Measurements from ENCODE around the gene MYO1E. TPM values are rescaled to one million over a fixed set of nuclear protein-coding genes. Genes with fewer than 3 reads are reported as not detected.

Gene MYO1E
- total and polyA plus RNA-seq, 2 donors from 2014 or later = 41.9 to 198 TPM

- Histone ChIP-seq H3K27ac (ENCODE audit: low read depth in 2 of 2, low read length in 2 of 2) (no peak overlapping the region), H3K9me3 (ENCODE audit: control insufficient read depth in 2 of 3, insufficient read depth in 1 of 3, low read length in 3 of 3) (no peaks in the 10 kb centered on the region), H3K9ac (ENCODE audit: low read length in 3 of 3) (no peak overlapping the region), H3K4me1 (ENCODE audit: control insufficient read depth in 2 of 3, insufficient read depth in 2 of 3, low read depth in 1 of 3, low read length in 3 of 3) (no peaks in the 10 kb centered on the region), H3K36me3 (ENCODE audit: control insufficient read depth in 2 of 3, insufficient read depth in 3 of 3, low read length in 3 of 3) (peaks cover 0 to 3% (median 0%) of the 10 kb centered on the region in 3 donors), H3K4me3 (ENCODE audit: low read length in 3 of 3) (no peak overlapping the region), H3K27me3 (ENCODE audit: control insufficient read depth, insufficient read depth, low read length) (no peaks in the 10 kb centered on the region)
- no peak for DNase-seq
- intact Hi-C loops (cut with DNase I) = no loop called here
- no peak for TF ChIP-seq CTCF (IDR thresholded peaks at IDR 0.05; ENCODE audit: borderline replicate concordance, extremely low read depth, insufficient read depth)
- no peak for FAIRE-seq
Measured at GRCh38 chr15:59385171-59385570, 12.5 kb upstream of the MYO1E start.

- Histone ChIP-seq H3K4me3 (ENCODE audit: low read length in 3 of 3) (no peak overlapping the region), H3K27me3 (ENCODE audit: control insufficient read depth, insufficient read depth, low read length) (no peaks in the 10 kb centered on the region), H3K9me3 (ENCODE audit: control insufficient read depth in 2 of 3, insufficient read depth in 1 of 3, low read length in 3 of 3) (no peaks in the 10 kb centered on the region), H3K36me3 (ENCODE audit: control insufficient read depth in 2 of 3, insufficient read depth in 3 of 3, low read length in 3 of 3) (peaks cover 0 to 3% (median 0%) of the 10 kb centered on the region in 3 donors), H3K4me1 (ENCODE audit: control insufficient read depth in 2 of 3, insufficient read depth in 2 of 3, low read depth in 1 of 3, low read length in 3 of 3) (no peaks in the 10 kb centered on the region), H3K27ac (ENCODE audit: low read depth in 2 of 2, low read length in 2 of 2) (no peak overlapping the region), H3K9ac (ENCODE audit: low read length in 3 of 3) (no peak overlapping the region)
- intact Hi-C loops (cut with DNase I) = no loop called here
- no peak for TF ChIP-seq CTCF (IDR thresholded peaks at IDR 0.05; ENCODE audit: borderline replicate concordance, extremely low read depth, insufficient read depth)
- DNase-seq (no peak), FAIRE-seq (no peak)
Measured at GRCh38 chr15:59384507-59384906, 11.8 kb upstream of the MYO1E start.

DNA sequence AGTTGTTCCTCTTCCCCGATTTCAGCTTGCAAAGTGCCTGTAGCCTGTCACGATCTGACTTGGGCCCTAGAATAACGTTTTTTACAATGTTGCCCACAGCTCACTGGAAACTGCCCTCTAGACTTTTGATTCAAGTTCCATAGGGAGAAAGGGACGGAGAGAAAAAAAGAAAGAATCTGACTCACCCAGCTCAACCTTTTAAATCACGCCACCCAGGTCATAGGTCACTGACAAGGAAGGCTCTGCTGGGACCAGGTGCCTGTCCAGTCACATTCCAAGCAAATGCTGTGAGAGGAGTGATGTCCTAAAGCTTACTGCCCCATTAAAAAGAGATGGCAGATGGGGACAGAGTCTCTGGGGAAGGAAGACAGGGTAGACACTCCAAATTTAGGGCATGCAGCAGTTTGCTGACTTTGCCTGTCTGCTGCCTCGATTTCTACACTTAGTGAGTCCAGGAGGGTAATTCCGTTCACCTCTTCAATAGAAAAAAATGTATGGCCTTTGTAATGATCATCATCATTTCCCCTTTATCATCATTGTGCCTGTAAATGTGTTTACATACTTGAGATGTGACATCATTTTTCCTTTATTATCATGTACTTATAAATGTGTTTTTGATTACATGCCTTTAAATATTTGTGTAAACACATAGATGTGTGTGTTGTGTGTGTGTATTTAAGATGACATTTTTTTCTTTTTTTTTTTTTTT is 8.4 kb upstream of the MYO1E start:
- Histone ChIP-seq H3K4me3 (ENCODE audit: low read length in 3 of 3) (no peak overlapping the region), H3K36me3 (ENCODE audit: control insufficient read depth in 2 of 3, insufficient read depth in 3 of 3, low read length in 3 of 3) (peaks cover 0 to 3% (median 0%) of the 10 kb centered on the region in 3 donors), H3K9me3 (ENCODE audit: control insufficient read depth in 2 of 3, insufficient read depth in 1 of 3, low read length in 3 of 3) (no peaks in the 10 kb centered on the region), H3K27me3 (ENCODE audit: control insufficient read depth, insufficient read depth, low read length) (no peaks in the 10 kb centered on the region), H3K9ac (ENCODE audit: low read length in 3 of 3) (no peak overlapping the region), H3K27ac (ENCODE audit: low read depth in 2 of 2, low read length in 2 of 2) (no peak overlapping the region), H3K4me1 (ENCODE audit: control insufficient read depth in 2 of 3, insufficient read depth in 2 of 3, low read depth in 1 of 3, low read length in 3 of 3) (no peaks in the 10 kb centered on the region)
- DNase-seq (no peak), FAIRE-seq (no peak)
- intact Hi-C loops (cut with DNase I) = no loop called here
- TF ChIP-seq CTCF (IDR thresholded peaks at IDR 0.05; ENCODE audit: borderline replicate concordance, extremely low read depth, insufficient read depth) = no peak

Data from kidney (tissue), 14 donors.